DND-41 (cell line): ENCODE results near the gene NEK7.

Experiments used
- CTCF ChIP-seq: IDR thresholded peaks from 2 replicates; pipeline ENCODE4 v1.5.1; 2012; ENCODE audit warnings: borderline replicate concordance, low read length, moderate library complexity, mild to moderate bottlenecking; ENCODE audit not compliant: poor library complexity, severe bottlenecking; ENCODE audit errors: extremely low read depth
- EZH2 ChIP-seq: IDR thresholded peaks from 3 replicates; pipeline ENCODE4 v1.6.1; 2012; ENCODE audit warnings: borderline replicate concordance, low read depth, mild to moderate bottlenecking, moderate library complexity, low read length, inconsistent platforms; ENCODE audit not compliant: severe bottlenecking

- TF ChIP-seq CTCF (no peak), EZH2 (no peak)
These were observed 9.6 kb upstream of the NEK7 start for GRCh38 chr1:198147216-198147615.
